Neural cell (in vitro differentiated cells): Measurements from ENCODE around the gene NDUFS7. TPM values are rescaled to one million over a fixed set of nuclear protein-coding genes. Genes with fewer than 3 reads are reported as not detected.

ENCODE experiments used
- H2AFZ ChIP-seq: fragments of 200-600, 300-800 bp; sonication (generic), shearing (Covaris generic); 2 replicates; pipeline ENCODE4 v1.6.0; 2014; ENCODE audit warnings: low read depth, mild to moderate bottlenecking, antibody characterized with exemption, low read length, moderate library complexity
- H3F3A ChIP-seq: fragments of 200-600 bp; shearing (Covaris generic); 2 replicates; pipeline ENCODE4 v1.6.1; 2016; ENCODE audit warnings: mild to moderate bottlenecking, moderate library complexity, mixed read lengths, antibody characterized with exemption, low read length; ENCODE audit not compliant: insufficient read depth, poor library complexity, severe bottlenecking
- H3K27ac ChIP-seq: fragments of 200-600, 300-800 bp; sonication (generic), shearing (Covaris generic); 2 replicates; pipeline ENCODE4 v1.5.1; 2014; ENCODE audit warnings: mild to moderate bottlenecking, low read length, moderate library complexity
- H3K27me3 ChIP-seq: fragments of 300-800, 200-600 bp; sonication (generic), shearing (Covaris generic); 2 replicates; pipeline ENCODE4 v1.6.0; 2014; ENCODE audit warnings: mild to moderate bottlenecking, low read depth, low read length, moderate library complexity; ENCODE audit not compliant: insufficient read depth
- H3K36me3 ChIP-seq: fragments of 300-800, 200-600 bp; sonication (generic), shearing (Covaris generic); 2 replicates; pipeline ENCODE4 v1.5.1; 2014; ENCODE audit warnings: mild to moderate bottlenecking, antibody characterized with exemption, low read length, moderate library complexity; ENCODE audit not compliant: insufficient read depth
- H3K4me2 ChIP-seq: fragments of 300-800, 200-600 bp; sonication (generic), shearing (Covaris generic); 2 replicates; pipeline ENCODE4 v1.6.0; 2014; ENCODE audit warnings: mild to moderate bottlenecking, low read length
- H3K4me3 ChIP-seq: fragments of 300-800, 200-600 bp; sonication (generic), shearing (Covaris generic); 2 replicates; pipeline ENCODE4 v1.5.1; 2014; ENCODE audit warnings: mild to moderate bottlenecking, low read length, moderate library complexity
- H3K79me2 ChIP-seq: fragments of 200-600 bp; shearing (Covaris generic); replicated peaks from 2 replicates; pipeline ENCODE4 v1.6.0; 2014; ENCODE audit warnings: mild to moderate bottlenecking, low read length, moderate library complexity; ENCODE audit not compliant: insufficient read depth
- H3K9ac ChIP-seq: fragments of 300-800, 200-600 bp; sonication (generic), shearing (Covaris generic); 2 replicates; pipeline ENCODE4 v1.6.1; 2016; ENCODE audit warnings: mild to moderate bottlenecking, low read length, mixed read lengths
- H3K9me2 ChIP-seq: fragments of 200-600 bp; shearing (Covaris generic); 2 replicates; pipeline ENCODE4 v1.6.1; 2016; ENCODE audit warnings: mild to moderate bottlenecking, low read length, mixed read lengths; ENCODE audit not compliant: insufficient read depth
- H3K9me3 ChIP-seq: fragments of 200-600, 300-800 bp; sonication (generic), shearing (Covaris generic); 2 replicates; pipeline ENCODE4 v1.6.1; 2016; ENCODE audit warnings: mild to moderate bottlenecking, mixed run types, low read length, moderate library complexity, mixed read lengths
- H4K20me1 ChIP-seq: fragments of 200-600 bp; shearing (Covaris generic); 2 replicates; pipeline ENCODE4 v1.6.1; 2016; ENCODE audit warnings: mild to moderate bottlenecking, mixed run types; ENCODE audit not compliant: insufficient read depth
- CTCF ChIP-seq: fragments of 450-650 bp; IDR thresholded peaks from 2 replicates; pipeline ENCODE4 v1.5.1; 2014; ENCODE audit warnings: antibody characterized with exemption, mild to moderate bottlenecking, moderate library complexity; ENCODE audit not compliant: poor library complexity, severe bottlenecking
- EP300 ChIP-seq: fragments of 450-650 bp; conservative IDR thresholded peaks from 2 replicates; pipeline ENCODE4 v1.6.1; 2014; ENCODE audit warnings: antibody characterized with exemption, mild to moderate bottlenecking, moderate library complexity; ENCODE audit not compliant: poor library complexity, severe bottlenecking
- EZH2 ChIP-seq: fragments of 200-600, 300-800 bp; shearing (Covaris generic), sonication (generic); IDR thresholded peaks from 2 replicates; pipeline ENCODE4 v1.6.1; 2014; ENCODE audit warnings: antibody characterized with exemption, low read length, borderline replicate concordance, mild to moderate bottlenecking; ENCODE audit not compliant: insufficient read depth, poor library complexity, severe bottlenecking
- MXI1 ChIP-seq: fragments of 450-650 bp; conservative IDR thresholded peaks from 2 replicates; pipeline ENCODE4 v1.6.1; 2014; ENCODE audit warnings: antibody characterized with exemption, mild to moderate bottlenecking; ENCODE audit not compliant: poor library complexity, severe bottlenecking
- POLR2AphosphoS5 ChIP-seq: IDR thresholded peaks from 2 replicates; pipeline ENCODE4 v1.6.1; 2012
- RAD21 ChIP-seq: fragments of 450-650 bp; conservative IDR thresholded peaks from 2 replicates; pipeline ENCODE4 v1.6.1; 2014; ENCODE audit warnings: antibody characterized with exemption, mild to moderate bottlenecking, moderate library complexity
- REST ChIP-seq: IDR thresholded peaks from 2 replicates; pipeline ENCODE4 v1.6.1; 2012; ENCODE audit warnings: borderline replicate concordance
- SMC3 ChIP-seq: fragments of 450-650 bp; conservative IDR thresholded peaks from 2 replicates; pipeline ENCODE4 v1.6.1; 2014; ENCODE audit warnings: antibody characterized with exemption, mild to moderate bottlenecking, moderate library complexity; ENCODE audit not compliant: poor library complexity
- TAF1 ChIP-seq: IDR thresholded peaks from 2 replicates; pipeline ENCODE4 v1.6.1; 2012; ENCODE audit warnings: low read depth
- polyA plus RNA-seq: library from polyadenylated mRNA; depleted of rRNA; stranded (reverse); fragments of >200 nt; gene quantifications from 2 replicates; pipeline ENCODE4 v1.2.3, GENCODE V29; 2014

The NDUFS7 gene
- polyA plus RNA-seq, 1 donor from 2014 or later = 196 TPM

- H3K9ac ChIP-seq = no peak overlapping the region
Measured at GRCh38 chr19:1365319-1366269, 18.1 kb upstream of the NDUFS7 start.

More at GRCh38 chr19:1365319-1366269, 18.1 kb upstream of the NDUFS7 start:
- Histone ChIP-seq H2AFZ (no peak overlapping the region), H3K27ac (no peak overlapping the region), H3K9me2 (no peaks in the 10 kb centered on the region), H3K79me2 (peaks cover 6% of the 10 kb centered on the region), H3F3A (no peaks in the 10 kb centered on the region), H3K4me3 (no peak overlapping the region), H3K9me3 (no peaks in the 10 kb centered on the region), H4K20me1 (no peaks in the 10 kb centered on the region), H3K36me3 (no peaks in the 10 kb centered on the region), H3K4me2 (no peak overlapping the region), H3K27me3 (no peaks in the 10 kb centered on the region)
- TF ChIP-seq EZH2 (no peak), POLR2AphosphoS5 (no peak), CTCF (no peak), RAD21 (no peak), TAF1 (no peak), MXI1 (no peak), REST (no peak), EP300 (no peak), SMC3 (no peak)
